T-helper 17 cell (primary cell): Measurements from ENCODE around the gene SMIM3. TPM values are rescaled to one million over a fixed set of nuclear protein-coding genes. Genes with fewer than 3 reads are reported as not detected.
A peak's percentile ranks its signal among the peaks of the same experiment; 100 is the strongest.
"Not testable (repeated sequence)": the region's sequence is repeated elsewhere in the genome, so short reads cannot be mapped to it uniquely, and the experiment has no call there.

ENCODE experiments used
- ATAC-seq: fragments of 150-1000 bp; cut with Tn5 transposase; 2 replicates; pipeline ENCODE4 v1.10.0; 2021; ENCODE audit warnings: mild to moderate bottlenecking, moderate library complexity
- DNase-seq, 3 donors: peaks; one replicate each; pipeline versions ENCODE4 v3.0.0 to v3.0.0-alpha.2; 2020 to 2021
- H3K9me3 ChIP-seq: one replicate; pipeline ENCODE4 v1.7.0; 2013; ENCODE audit warnings: low read length, mild to moderate bottlenecking; ENCODE audit not compliant: control insufficient read depth, poor library complexity, severe bottlenecking
- H3K27ac Mint-ChIP-seq: one replicate; pipeline ENCODE4 v1.8.0; 2022; ENCODE audit warnings: mild to moderate bottlenecking, moderate library complexity, mixed read lengths
- H3K27me3 Mint-ChIP-seq: one replicate; pipeline ENCODE4 v1.8.0; 2022; ENCODE audit warnings: mixed read lengths
- H3K36me3 Mint-ChIP-seq: one replicate; pipeline ENCODE4 v1.8.0; 2022; ENCODE audit warnings: low read depth, mixed read lengths
- H3K4me1 Mint-ChIP-seq: one replicate; pipeline ENCODE4 v1.8.0; 2022; ENCODE audit warnings: mild to moderate bottlenecking, mixed read lengths
- H3K4me3 Mint-ChIP-seq: one replicate; pipeline ENCODE4 v1.8.0; 2022; ENCODE audit warnings: mild to moderate bottlenecking, moderate library complexity, mixed read lengths
- total RNA-seq, 4 donors: library from RNA in 2 of 4; stranded (reverse) in 2 of 4; gene quantifications; one replicate each; pipeline ENCODE4 v1.2.3 and lab custom pipeline; 2022 to 2026

SMIM3 gene
- total RNA-seq = 10 to 100 TPM in 1 of 2 donors, 1 to 10 TPM in 1; 3.9 to 24.0 TPM
- 4.4 to 12.3 reads per million in 2 donors for total RNA-seq (lab: John Stamatoyannopoulos, UW)

DNA sequence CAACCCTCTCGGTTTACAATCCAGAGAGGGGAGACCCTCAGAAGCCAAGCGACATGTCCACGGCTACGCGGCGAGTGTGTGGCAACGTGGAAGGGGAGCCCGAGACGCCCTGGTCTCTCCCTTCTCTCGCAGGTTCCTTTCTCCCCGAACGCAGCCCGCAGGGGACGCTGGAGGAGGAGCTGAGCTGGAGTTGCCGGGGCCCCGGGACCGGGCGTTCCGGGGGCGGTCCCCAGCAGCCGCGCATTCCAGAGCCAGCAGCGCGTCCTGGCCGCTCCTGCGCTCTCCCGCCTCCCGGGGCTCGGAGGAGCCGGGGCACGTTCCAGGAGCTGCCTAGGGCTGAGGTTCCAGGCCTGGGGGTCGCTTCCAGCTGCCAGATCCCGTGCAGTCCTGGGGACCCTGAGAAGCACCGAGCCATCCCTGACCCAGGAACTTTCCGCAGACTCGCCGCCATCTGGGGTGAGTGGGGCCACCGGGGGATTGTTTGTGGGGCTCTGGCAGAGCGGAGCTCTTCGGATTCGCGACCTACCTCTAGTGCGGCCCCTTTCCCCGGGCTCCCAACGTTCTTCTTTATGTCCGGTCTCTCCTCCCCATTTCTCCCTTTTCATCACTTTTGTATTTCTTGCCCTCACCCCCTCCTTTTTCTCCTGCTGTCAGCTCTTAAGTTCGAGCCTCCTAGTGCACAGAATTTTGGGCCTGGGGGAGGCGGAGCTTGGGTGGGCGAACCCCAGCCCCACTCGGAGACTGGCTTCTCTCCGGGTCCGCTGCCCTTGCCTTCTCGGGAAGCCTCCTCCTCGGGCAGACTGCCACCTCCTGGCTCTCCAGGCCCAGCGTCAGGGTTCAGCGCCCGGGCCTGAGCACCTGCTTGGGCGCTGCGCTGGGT, at the start of gene SMIM3:
SMIM3 (plus strand) TSS at position 241 of the 880 bp plus-strand sequence. CDS start 16,684 bp downstream, outside the sequence.
- DNase-seq (peak; percentile 44 to 47 (median 47)), ATAC-seq (peak; percentile 69)
- Mint-ChIP-seq H3K4me1 (peaks cover 34% of the 10 kb centered on the region), H3K27me3 (no peaks in the 10 kb centered on the region), H3K36me3 (no peaks in the 10 kb centered on the region), H3K4me3 (peak within 1 kb of the TSS; percentile 99), H3K27ac (peak within 1 kb of the TSS; percentile 67)
- no peaks in the 10 kb centered on the region for H3K9me3 ChIP-seq

- Mint-ChIP-seq H3K27ac (no peak overlapping the region), H3K36me3 (peaks cover 18% of the 10 kb centered on the region), H3K4me1 (peaks cover 6% of the 10 kb centered on the region), H3K27me3 (no peaks in the 10 kb centered on the region), H3K4me3 (no peak overlapping the region)
- H3K9me3 ChIP-seq = no peaks in the 10 kb centered on the region
- DNase-seq = no peak
- no peak for ATAC-seq
Observed at GRCh38 chr5:150729859-150730258, 48.7 kb upstream of the SMIM3 start.

- ATAC-seq (no peak), DNase-seq (no peak)
- H3K4me3 Mint-ChIP-seq = no peak overlapping the region
- peaks cover 12% of the 10 kb centered on the region for H3K4me1 Mint-ChIP-seq
- peaks cover 19% of the 10 kb centered on the region for H3K36me3 Mint-ChIP-seq
- no peaks in the 10 kb centered on the region for H3K27me3 Mint-ChIP-seq
- H3K27ac Mint-ChIP-seq = no peak overlapping the region
- H3K9me3 ChIP-seq = no peaks in the 10 kb centered on the region
Observed at GRCh38 chr5:150731669-150732242, 46.8 kb upstream of the SMIM3 start.

DNA sequence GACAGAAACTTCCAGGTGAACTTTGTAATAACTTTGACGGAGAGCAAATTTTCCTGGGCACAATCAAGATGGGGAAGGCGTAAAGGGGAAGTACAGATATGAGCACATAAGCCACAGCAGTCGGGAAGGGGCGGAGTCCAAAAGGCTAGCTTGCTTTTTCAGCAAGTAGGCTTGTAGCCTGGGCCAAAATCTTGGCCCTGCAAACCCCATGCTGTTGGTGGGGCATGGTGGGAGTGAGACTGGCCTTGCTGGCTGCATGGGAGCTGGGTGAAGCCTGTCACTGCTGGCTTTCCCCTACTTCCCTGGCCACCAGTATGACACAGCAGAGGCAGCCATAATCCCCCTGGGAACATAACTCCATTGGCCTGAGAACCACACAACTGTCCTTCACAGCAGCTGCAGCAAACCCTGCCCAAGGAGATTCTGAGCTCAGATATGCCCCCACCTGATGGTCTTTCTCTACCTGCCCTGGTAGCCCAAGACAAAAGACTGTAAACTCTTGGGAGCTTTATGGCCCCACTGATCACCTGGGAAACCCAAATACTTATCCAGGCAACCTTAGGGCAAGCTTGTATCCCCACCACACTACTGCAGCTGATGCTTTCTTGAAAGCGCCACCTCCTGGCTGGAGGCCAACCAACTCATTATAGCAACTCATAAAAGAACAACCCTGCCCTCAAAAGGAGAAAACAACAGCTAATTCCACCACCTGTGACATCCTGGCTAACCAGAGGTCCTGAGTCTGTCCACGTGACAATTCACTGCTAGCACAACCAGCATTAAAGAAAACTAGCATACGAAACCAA, 43.8 kb upstream of the SMIM3 start:
- DNase-seq = no peak
- H3K27me3 Mint-ChIP-seq = no peaks in the 10 kb centered on the region
- no peak overlapping the region for H3K4me3 Mint-ChIP-seq
- peak overlapping the region; percentile 70 for H3K27ac Mint-ChIP-seq
- H3K36me3 Mint-ChIP-seq = peaks cover 28% of the 10 kb centered on the region
- peak; percentile 49 for ATAC-seq
- no peaks in the 10 kb centered on the region for H3K9me3 ChIP-seq
- H3K4me1 Mint-ChIP-seq = peaks cover 37% of the 10 kb centered on the region

- no peak for DNase-seq
- H3K9me3 ChIP-seq = no peaks in the 10 kb centered on the region
- peak overlapping the region; percentile 10 for H3K27ac Mint-ChIP-seq
- no peaks in the 10 kb centered on the region for H3K27me3 Mint-ChIP-seq
- peaks cover 27% of the 10 kb centered on the region for H3K36me3 Mint-ChIP-seq
- peaks cover 56% of the 10 kb centered on the region for H3K4me1 Mint-ChIP-seq
- ATAC-seq = no peak
- no peak overlapping the region for H3K4me3 Mint-ChIP-seq
Observed at GRCh38 chr5:150738862-150739261, 39.7 kb upstream of the SMIM3 start.

GRCh38 chr5:150740992-150741391, 37.6 kb upstream of the SMIM3 start:
- ATAC-seq (no peak), DNase-seq (no peak)
- Mint-ChIP-seq H3K27ac (no peak overlapping the region), H3K36me3 (peaks cover 24% of the 10 kb centered on the region), H3K27me3 (no peaks in the 10 kb centered on the region), H3K4me3 (no peak overlapping the region), H3K4me1 (peaks cover 56% of the 10 kb centered on the region)
- no peaks in the 10 kb centered on the region for H3K9me3 ChIP-seq

DNA sequence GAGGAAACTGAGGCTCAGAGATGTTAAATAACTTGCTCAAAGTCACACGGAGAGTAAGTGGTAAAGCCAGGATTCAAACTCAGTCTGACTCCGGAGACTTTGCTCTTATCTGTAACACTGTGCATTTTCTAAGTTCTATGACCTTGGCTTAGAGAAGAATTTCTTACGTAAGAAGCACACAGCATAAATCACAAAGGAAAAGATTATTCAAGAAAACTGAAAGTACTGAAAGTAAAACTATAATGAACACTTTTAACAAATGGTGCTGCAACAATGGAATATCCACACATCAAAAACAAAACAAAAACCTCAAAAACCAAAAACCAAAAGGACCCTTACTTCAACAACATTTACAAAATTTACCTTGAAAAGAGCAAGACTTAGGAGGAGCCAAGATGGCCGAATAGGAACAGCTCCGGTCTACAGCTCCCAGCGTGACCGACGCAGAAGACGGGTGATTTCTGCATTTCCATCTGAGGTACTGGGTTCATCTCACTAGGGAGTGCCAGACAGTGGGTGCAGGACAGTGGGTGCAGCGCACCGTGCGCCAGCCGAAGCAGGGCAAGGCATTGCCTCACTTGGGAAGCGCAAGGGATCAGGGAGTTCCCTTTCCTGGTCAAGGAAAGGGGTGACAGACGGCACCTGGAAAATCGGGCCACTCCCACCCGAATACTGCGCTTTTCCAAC, 36.0 kb upstream of the SMIM3 start:
- not testable (repeated sequence) for H3K9me3 ChIP-seq, ATAC-seq, DNase-seq, H3K27me3 Mint-ChIP-seq
- H3K36me3 Mint-ChIP-seq = peaks cover 18% of the 10 kb centered on the region
- peaks cover 48% of the 10 kb centered on the region for H3K4me1 Mint-ChIP-seq
- H3K27ac Mint-ChIP-seq = peak overlapping the region; percentile 62
- peak overlapping the region; percentile 58 for H3K4me3 Mint-ChIP-seq

- peaks cover 16% of the 10 kb centered on the region for H3K36me3 Mint-ChIP-seq
- H3K4me3 Mint-ChIP-seq, DNase-seq, H3K27me3 Mint-ChIP-seq, H3K9me3 ChIP-seq, ATAC-seq: not testable (repeated sequence)
- peak overlapping the region; percentile 62 for H3K27ac Mint-ChIP-seq
- H3K4me1 Mint-ChIP-seq = peaks cover 43% of the 10 kb centered on the region
Observed at GRCh38 chr5:150743142-150743488, 35.4 kb upstream of the SMIM3 start.

DNA sequence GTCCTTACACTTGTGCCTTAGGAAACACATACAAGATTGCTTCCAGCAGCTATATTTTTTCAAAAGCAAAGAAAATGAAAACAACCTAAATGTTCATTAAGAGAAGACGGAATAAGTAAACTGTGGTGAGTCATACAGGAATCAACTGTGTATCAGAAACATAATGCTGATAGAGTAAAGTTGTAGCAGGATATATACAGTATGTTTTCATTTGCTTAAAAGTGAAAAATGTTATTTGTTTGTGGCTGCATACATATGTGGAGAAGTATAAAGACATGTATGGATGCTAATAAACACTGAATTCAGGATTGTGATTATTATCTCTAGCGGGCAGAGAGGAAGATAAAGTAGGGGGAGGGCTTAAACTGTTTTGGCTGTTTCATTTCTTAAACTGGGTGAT, 28.1 kb upstream of the SMIM3 start:
- Mint-ChIP-seq H3K4me1 (peaks cover 19% of the 10 kb centered on the region), H3K4me3 (no peak overlapping the region), H3K27ac (peak overlapping the region; percentile 83), H3K27me3 (no peaks in the 10 kb centered on the region), H3K36me3 (peaks cover 5% of the 10 kb centered on the region)
- H3K9me3 ChIP-seq = no peaks in the 10 kb centered on the region
- ATAC-seq (no peak), DNase-seq (no peak)

DNA sequence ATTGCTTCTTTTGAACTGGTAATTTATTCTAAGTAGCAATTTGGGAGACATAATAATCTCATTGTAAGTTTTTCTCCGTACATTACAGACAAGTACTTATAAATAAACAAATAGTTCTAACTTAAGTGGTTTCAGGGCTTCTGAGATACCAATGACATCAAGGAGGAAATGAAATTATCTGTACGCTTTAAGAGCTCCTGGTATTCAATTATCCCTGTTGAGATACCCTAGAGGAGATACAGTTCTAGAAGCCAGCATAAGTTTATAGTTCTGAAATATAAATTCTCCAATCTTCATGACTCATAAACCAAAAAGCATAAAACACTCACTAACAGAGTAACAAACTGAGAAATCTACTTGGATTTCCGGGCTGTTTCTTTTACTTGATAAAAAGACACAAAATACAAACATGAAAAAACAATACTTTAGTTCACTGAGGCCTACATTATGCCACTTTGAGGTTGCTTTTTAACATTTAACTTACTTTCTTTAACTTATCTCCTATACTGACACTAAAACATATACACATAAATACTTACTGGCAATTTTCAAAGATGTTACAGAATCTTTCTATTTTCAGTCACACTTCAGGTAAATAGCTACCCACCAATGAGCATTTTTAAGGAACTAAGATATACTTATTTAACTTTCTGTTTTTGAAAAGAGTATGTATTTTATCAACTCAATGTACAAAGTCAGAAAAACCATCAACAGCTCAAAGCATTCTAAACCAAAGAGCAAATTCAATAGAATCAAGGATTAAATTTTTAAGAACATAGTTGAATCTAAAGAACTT, 27.3 kb upstream of the SMIM3 start:
- Mint-ChIP-seq H3K36me3 (peaks cover 5% of the 10 kb centered on the region), H3K4me3 (no peak overlapping the region), H3K4me1 (peaks cover 17% of the 10 kb centered on the region), H3K27ac (peak overlapping the region; percentile 34), H3K27me3 (no peaks in the 10 kb centered on the region)
- DNase-seq = no peak
- no peak for ATAC-seq
- no peaks in the 10 kb centered on the region for H3K9me3 ChIP-seq

GRCh38 chr5:150753463-150753862, 25.1 kb upstream of the SMIM3 start:
- Mint-ChIP-seq H3K27ac (peak overlapping the region; percentile 6), H3K36me3 (peaks cover 7% of the 10 kb centered on the region), H3K27me3 (no peaks in the 10 kb centered on the region), H3K4me3 (no peak overlapping the region), H3K4me1 (peaks cover 20% of the 10 kb centered on the region)
- no peaks in the 10 kb centered on the region for H3K9me3 ChIP-seq
- no peak for DNase-seq
- ATAC-seq = no peak

- Mint-ChIP-seq H3K27ac (peak overlapping the region; percentile 6), H3K36me3 (peaks cover 7% of the 10 kb centered on the region), H3K4me3 (no peak overlapping the region), H3K27me3 (no peaks in the 10 kb centered on the region), H3K4me1 (peaks cover 20% of the 10 kb centered on the region)
- H3K9me3 ChIP-seq = no peaks in the 10 kb centered on the region
- ATAC-seq (no peak), DNase-seq (no peak)
Observed at GRCh38 chr5:150753863-150754262, 24.7 kb upstream of the SMIM3 start.
